ENCODE data around the gene MRPS35. TPM values are rescaled to one million over a fixed set of nuclear protein-coding genes. Genes with fewer than 3 reads are reported as not detected.

MRPS35 gene
- total RNA-seq: 59.5 TPM

GRCh38 chr12:27710592-27711316 lies at the start of gene MRPS35:
Gene MRPS35 (plus strand): TSS chr12:27710832. CDS start chr12:27710844, 12 bp downstream.

DNA sequence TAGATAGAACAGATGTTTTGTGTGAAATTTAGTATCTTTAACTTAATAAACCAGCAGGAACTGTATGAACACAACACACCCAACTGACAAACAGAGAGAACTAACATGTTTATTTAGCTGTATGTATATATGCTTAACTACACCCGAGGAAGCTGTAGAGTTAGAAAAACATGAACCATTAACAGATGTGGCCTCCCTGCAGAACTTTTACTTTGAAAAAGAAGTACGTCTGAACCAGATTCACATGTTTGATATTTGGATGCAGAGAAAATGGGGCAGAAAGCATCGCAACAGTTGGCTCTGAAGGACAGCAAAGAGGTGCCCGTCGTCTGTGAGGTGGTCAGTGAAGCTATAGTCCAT lies 14.4 kb upstream of the MRPS35 start, which contains the start of gene REP15:
Gene REP15 (plus strand): TSS at position 155 of the 360 bp plus-strand sequence. CDS start 116 bp downstream, at position 271.

GRCh38 chr12:27779920-27780611 lies 69.4 kb downstream of the MRPS35 start, which contains the start of the genes KLHL42 and MANSC4:
Gene KLHL42 (plus strand): TSS chr12:27780233. CDS start chr12:27780331, 98 bp downstream.
Gene MANSC4 (minus strand): TSS chr12:27780236. CDS start chr12:27771276, 8,960 bp downstream.

Other genes with a start within 250 kb of the MRPS35 start
- gene PPFIBP1, start 186.6 kb upstream of the MRPS35 start, total RNA-seq: 82.1 TPM
- 1.4 TPM for gene REP15, start 14.4 kb upstream of the MRPS35 start, total RNA-seq
- gene KLHL42, start 69.4 kb downstream of the MRPS35 start, total RNA-seq: 48.0 TPM
- gene MANSC4, start 69.4 kb downstream of the MRPS35 start, total RNA-seq: not detected